PC-3 (cell line): ENCODE data around the gene HIBADH. TPM values are rescaled to one million over a fixed set of nuclear protein-coding genes. Genes with fewer than 3 reads are reported as not detected.

Experiments
- ATAC-seq: fragments of 200-7000 bp; cut with Tn5 transposase; 2 replicates; pipeline ENCODE4 v1.9.1; 2020; ENCODE audit warnings: mild to moderate bottlenecking, moderate library complexity
- BruUV-seq: library from RNA; stranded (reverse); fragments of 400-500 nt; replicated peaks from 2 replicates; lab custom pipeline; 2021; lab: Mats Ljungman, UMichigan
- CTCF ChIA-PET: fragments of 300-600 bp; sonication (Branson Sonifier 250); formaldehyde crosslinking; loops from one replicate; lab custom pipeline; 2022; ENCODE audit warnings: antibody characterized with exemption; lab: Charles Lee
- POLR2A ChIA-PET: fragments of 300-600 bp; sonication (Branson Sonifier 250); formaldehyde crosslinking; loops from one replicate; lab custom pipeline; 2022; ENCODE audit warnings: antibody characterized with exemption; ENCODE audit not compliant: unreplicated experiment; lab: Charles Lee
- DNase-seq: peaks from one replicate; pipeline ENCODE4 v3.0.0-alpha.2; 2015
- H2AFZ ChIP-seq: fragments of 300-600 bp; sonication (generic); 2 replicates; pipeline ENCODE4 v1.6.0; 2016; ENCODE audit warnings: antibody characterized with exemption, low read length
- H3F3A ChIP-seq: fragments of 300-600 bp; sonication (generic); one replicate; pipeline ENCODE4 v1.6.0; 2017; ENCODE audit warnings: antibody characterized with exemption, low read length, control low read depth, mild to moderate bottlenecking; ENCODE audit not compliant: unreplicated experiment
- H3K27ac ChIP-seq: fragments of 300-600 bp; sonication (generic); 2 replicates; pipeline ENCODE4 v1.5.1; 2016; ENCODE audit warnings: mild to moderate bottlenecking, low read length
- H3K27me3 ChIP-seq: fragments of 300-600 bp; sonication (generic); 2 replicates; pipeline ENCODE4 v1.6.1; 2016; ENCODE audit warnings: low read length, mixed read lengths
- H3K36me3 ChIP-seq: fragments of 300-600 bp; sonication (generic); 2 replicates; pipeline ENCODE4 v1.6.1; 2016; ENCODE audit warnings: low read depth, mixed run types, low read length, mixed read lengths
- H3K4me1 ChIP-seq: fragments of 300-600 bp; sonication (generic); 2 replicates; pipeline ENCODE4 v1.5.1; 2016; ENCODE audit warnings: low read length; ENCODE audit not compliant: insufficient read depth
- H3K4me2 ChIP-seq: fragments of 300-600 bp; sonication (generic); 2 replicates; pipeline ENCODE4 v1.6.0; 2016; ENCODE audit warnings: low read length
- H3K4me3 ChIP-seq: fragments of 300-600 bp; sonication (generic); 2 replicates; pipeline ENCODE4 v1.5.1; 2016; ENCODE audit warnings: mild to moderate bottlenecking, low read length, mixed read lengths
- H3K79me2 ChIP-seq: fragments of 300-600 bp; sonication (generic); 2 replicates; pipeline ENCODE4 v1.6.1; 2017; ENCODE audit warnings: low read length, mixed read lengths
- H3K9ac ChIP-seq: fragments of 300-600 bp; sonication (generic); 2 replicates; pipeline ENCODE4 v1.6.0; 2016; ENCODE audit warnings: mild to moderate bottlenecking, low read length
- H3K9me2 ChIP-seq: fragments of 300-600 bp; sonication (generic); replicated peaks from 2 replicates; pipeline ENCODE4 v1.6.1; 2016; ENCODE audit warnings: mixed run types, low read length, mixed read lengths
- H3K9me3 ChIP-seq: fragments of 300-600 bp; sonication (generic); 2 replicates; pipeline ENCODE4 v1.6.1; 2016; ENCODE audit warnings: low read length, mixed read lengths
- H4K20me1 ChIP-seq: fragments of 300-600 bp; sonication (generic); 2 replicates; pipeline ENCODE4 v1.6.1; 2016; ENCODE audit warnings: low read length, mixed read lengths
- EZH2 ChIP-seq: fragments of 300-600 bp; sonication (generic); IDR thresholded peaks from one replicate; pipeline ENCODE4 v1.6.1; 2017; ENCODE audit warnings: antibody characterized with exemption, mild to moderate bottlenecking, low read length; ENCODE audit not compliant: unreplicated experiment
- EZH2phosphoT487 ChIP-seq: fragments of 300-600 bp; sonication (generic); IDR thresholded peaks from 2 replicates; pipeline ENCODE4 v1.6.1; 2018; ENCODE audit warnings: mild to moderate bottlenecking, antibody characterized with exemption, low read length, borderline replicate concordance
- intact Hi-C: fragments of 100-400 bp; cut with micrococcal nuclease; formaldehyde crosslinking; loops from 2 replicates; pipeline ENCODE4 v1.9.0; 2023
- total RNA-seq: library from RNA; depleted of rRNA; stranded (reverse); fragments of >200 nt; gene quantifications from 2 replicates; pipeline ENCODE4 v1.2.3, GENCODE V29; 2014
- TF ChIP-seq, protein P1 (sequence below): fragments of 300-600 bp; sonication (generic); conservative IDR thresholded peaks from 2 replicates; pipeline ENCODE4 v1.5.1; 2017; ENCODE audit warnings: antibody characterized with exemption, low read depth, mild to moderate bottlenecking, low read length

Gene HIBADH
- total RNA-seq, 1 experiment from 2014 or later = 45.8 TPM

DNA sequence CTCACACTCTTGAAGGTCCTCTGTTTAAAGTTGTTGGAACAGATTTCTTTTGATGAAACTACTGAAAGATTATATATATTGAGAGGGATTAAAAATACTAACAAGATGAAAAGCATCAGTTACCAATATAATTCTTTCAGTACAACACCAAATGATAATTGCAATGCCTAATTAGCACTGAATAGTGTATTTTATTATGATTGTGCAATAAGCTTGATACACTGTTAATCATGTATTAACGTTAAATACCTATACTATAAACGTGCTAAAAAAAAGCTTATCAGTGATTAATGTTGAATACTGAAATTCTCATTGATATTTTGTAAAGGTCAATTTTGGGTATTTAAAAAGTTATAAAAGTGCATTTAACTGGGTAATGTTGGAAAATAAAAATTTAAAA lies 61.5 kb downstream of the HIBADH start:
- H3K27ac ChIP-seq = no peak overlapping the region
- no peaks in the 10 kb centered on the region for H3K27me3 ChIP-seq
- intact Hi-C loops = loop anchor here (10.0 kb wide), 1 partner anchor 144 kb away; the partner anchor contains the start of gene TAX1BP1
- H3K79me2 ChIP-seq = peaks cover 9% of the 10 kb centered on the region
- BruUV-seq = no TSS peak
- H3K4me2 ChIP-seq = no peak overlapping the region
- H3K36me3 ChIP-seq = no peaks in the 10 kb centered on the region
- TF ChIP-seq, protein P1, sequence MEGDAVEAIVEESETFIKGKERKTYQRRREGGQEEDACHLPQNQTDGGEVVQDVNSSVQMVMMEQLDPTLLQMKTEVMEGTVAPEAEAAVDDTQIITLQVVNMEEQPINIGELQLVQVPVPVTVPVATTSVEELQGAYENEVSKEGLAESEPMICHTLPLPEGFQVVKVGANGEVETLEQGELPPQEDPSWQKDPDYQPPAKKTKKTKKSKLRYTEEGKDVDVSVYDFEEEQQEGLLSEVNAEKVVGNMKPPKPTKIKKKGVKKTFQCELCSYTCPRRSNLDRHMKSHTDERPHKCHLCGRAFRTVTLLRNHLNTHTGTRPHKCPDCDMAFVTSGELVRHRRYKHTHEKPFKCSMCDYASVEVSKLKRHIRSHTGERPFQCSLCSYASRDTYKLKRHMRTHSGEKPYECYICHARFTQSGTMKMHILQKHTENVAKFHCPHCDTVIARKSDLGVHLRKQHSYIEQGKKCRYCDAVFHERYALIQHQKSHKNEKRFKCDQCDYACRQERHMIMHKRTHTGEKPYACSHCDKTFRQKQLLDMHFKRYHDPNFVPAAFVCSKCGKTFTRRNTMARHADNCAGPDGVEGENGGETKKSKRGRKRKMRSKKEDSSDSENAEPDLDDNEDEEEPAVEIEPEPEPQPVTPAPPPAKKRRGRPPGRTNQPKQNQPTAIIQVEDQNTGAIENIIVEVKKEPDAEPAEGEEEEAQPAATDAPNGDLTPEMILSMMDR = no peak
- TF ChIP-seq EZH2 (no peak), EZH2phosphoT487 (no peak)
- ATAC-seq = no peak
- H4K20me1 ChIP-seq = no peaks in the 10 kb centered on the region
- H3K4me3 ChIP-seq = no peak overlapping the region
- no peaks in the 10 kb centered on the region for H3K9me3 ChIP-seq
- peaks cover 17% of the 10 kb centered on the region for H3K4me1 ChIP-seq
- ChIA-PET CTCF (no interaction called here), POLR2A (no interaction called here)
- H2AFZ ChIP-seq = no peak overlapping the region
- no peak overlapping the region for H3K9ac ChIP-seq
- DNase-seq = no peak
- no peaks in the 10 kb centered on the region for H3F3A ChIP-seq
- no peaks in the 10 kb centered on the region for H3K9me2 ChIP-seq

DNA sequence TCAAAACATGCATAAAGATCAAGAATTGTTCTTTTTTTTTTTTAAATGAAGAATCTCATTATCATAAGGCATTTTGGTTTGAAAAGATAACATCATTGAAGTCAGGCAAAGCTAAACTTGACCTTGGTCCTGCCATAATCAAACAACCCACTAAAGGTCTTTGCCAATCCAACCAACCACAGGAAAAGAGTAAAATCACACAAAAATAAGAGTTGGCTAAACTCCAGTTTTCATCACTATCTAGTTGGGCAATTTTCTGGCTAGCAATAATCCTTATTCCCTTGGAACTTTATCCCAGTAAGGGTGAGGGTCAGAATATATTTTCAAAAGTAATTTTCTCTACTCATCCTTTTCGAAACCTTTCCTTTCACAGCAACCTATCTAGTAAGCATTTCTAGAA lies 62.4 kb downstream of the HIBADH start:
- Histone ChIP-seq H3K27ac (no peak overlapping the region), H3K79me2 (peaks cover 9% of the 10 kb centered on the region), H3F3A (no peaks in the 10 kb centered on the region), H3K9ac (no peak overlapping the region), H2AFZ (no peak overlapping the region), H3K36me3 (no peaks in the 10 kb centered on the region), H3K4me3 (no peak overlapping the region), H3K4me2 (no peak overlapping the region), H3K4me1 (peaks cover 10% of the 10 kb centered on the region), H4K20me1 (no peaks in the 10 kb centered on the region), H3K27me3 (no peaks in the 10 kb centered on the region), H3K9me2 (no peaks in the 10 kb centered on the region), H3K9me3 (no peaks in the 10 kb centered on the region)
- TF ChIP-seq, protein P1 = no peak
- TF ChIP-seq EZH2phosphoT487 (no peak), EZH2 (no peak)
- POLR2A ChIA-PET = no interaction called here
- ATAC-seq (no peak), DNase-seq (no peak)
- BruUV-seq = no TSS peak
- intact Hi-C loops = loop anchor here (10.0 kb wide), 1 partner anchor 145 kb away; the partner anchor contains the start of gene TAX1BP1
- CTCF ChIA-PET = no interaction called here

DNA sequence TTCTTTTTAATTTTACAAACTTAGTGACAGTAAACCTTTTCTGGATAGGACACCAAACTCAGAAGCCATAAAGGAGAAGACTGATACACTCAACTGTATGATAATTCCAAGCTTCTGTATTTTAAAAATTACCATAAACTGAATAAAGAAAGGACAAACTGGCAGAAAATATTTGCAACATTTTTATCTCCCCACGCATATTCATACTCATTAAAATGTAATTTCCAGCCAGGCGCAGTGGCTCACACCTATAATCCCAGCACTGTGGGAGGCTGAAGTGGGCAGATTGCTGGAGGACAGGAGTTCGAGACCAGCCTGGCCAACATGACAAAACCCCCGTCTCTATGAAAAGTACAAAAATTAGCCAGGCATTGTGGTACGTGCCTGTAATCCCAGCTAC lies 67.7 kb downstream of the HIBADH start:
- Histone ChIP-seq H2AFZ (no peak overlapping the region), H3K4me2 (no peak overlapping the region), H3K9me2 (no peaks in the 10 kb centered on the region), H3K36me3 (0 out of 2 replicates have a peak, but pooled peaks cover 5% of the 10 kb centered on the region), H3K27ac (no peak overlapping the region), H3K27me3 (no peaks in the 10 kb centered on the region), H3K4me3 (no peak overlapping the region), H3K9ac (no peak overlapping the region), H4K20me1 (no peaks in the 10 kb centered on the region), H3F3A (no peaks in the 10 kb centered on the region), H3K9me3 (no peaks in the 10 kb centered on the region), H3K4me1 (peaks cover 10% of the 10 kb centered on the region), H3K79me2 (no peaks in the 10 kb centered on the region)
- DNase-seq (no peak), ATAC-seq (no peak)
- TF ChIP-seq EZH2phosphoT487 = no peak
- no peak for TF ChIP-seq EZH2
- TF ChIP-seq, protein P1 = no peak
- ChIA-PET CTCF (no interaction called here), POLR2A (no interaction called here)
- no TSS peak for BruUV-seq
- intact Hi-C loops = no loop called here
